HL-60/S4 treated with phorbol 12-myristate 13-acetate at 8.2 ng/mL for 4 days and 3 days (cell line): ENCODE data around the gene CCR2.
"Not testable (repeated sequence)": the region's sequence is repeated elsewhere in the genome, so short reads cannot be mapped to it uniquely, and the experiment has no call there.

Experiments
- in situ Hi-C: fragments of 300-500 bp; cut with MboI; formaldehyde crosslinking; loops from 2 replicates; pipeline ENCODE4 v1.15.0; 2022; ENCODE audit warnings: low sequenced_read_pairs

The CCR2 gene

GRCh38 chr3:46398186-46398955, 44.5 kb downstream of the CCR2 start:
- in situ Hi-C loops: no loop called here

GRCh38 chr3:46399098-46399497, 45.2 kb downstream of the CCR2 start:
- in situ Hi-C loops: no loop called here

GRCh38 chr3:46399557-46399956, 45.6 kb downstream of the CCR2 start:
- in situ Hi-C loops: no loop called here

- in situ Hi-C loops: no loop called here
These were observed 46.3 kb downstream of the CCR2 start for GRCh38 chr3:46400000-46400734.

- in situ Hi-C loops: no loop called here
These were observed 46.9 kb downstream of the CCR2 start for GRCh38 chr3:46400846-46401245.

- in situ Hi-C loops: no loop called here
These were observed 47.7 kb downstream of the CCR2 start for GRCh38 chr3:46401579-46401978.

GRCh38 chr3:46402902-46403301, 49.0 kb downstream of the CCR2 start:
- in situ Hi-C loops: not testable (repeated sequence)

GRCh38 chr3:46405301-46406019, 51.5 kb downstream of the CCR2 start:
- in situ Hi-C loops: no loop called here

- in situ Hi-C loops: no loop called here
These were observed 52.5 kb downstream of the CCR2 start for GRCh38 chr3:46406443-46406787.

- in situ Hi-C loops: no loop called here
These were observed 53.1 kb downstream of the CCR2 start, which contains the start of the genes CCR5AS and CCRL2 for GRCh38 chr3:46406788-46407611. Gene CCR5AS, minus strand, starts transcription at chr3:46407066. Gene CCRL2, plus strand, starts transcription at chr3:46407259. Its CDS starts 821 bp downstream, at chr3:46408080.

- in situ Hi-C loops: no loop called here
These were observed 54.1 kb downstream of the CCR2 start for GRCh38 chr3:46407970-46408369.

- in situ Hi-C loops: no loop called here
These were observed 54.9 kb downstream of the CCR2 start for GRCh38 chr3:46408853-46409252.

GRCh38 chr3:46409739-46410489, 56.0 kb downstream of the CCR2 start:
- in situ Hi-C loops: no loop called here
